ENCODE data around the gene CTDSPL2.
"Not testable (repeated sequence)": the region's sequence is repeated elsewhere in the genome, so short reads cannot be mapped to it uniquely, and the experiment has no call there.

Gene CTDSPL2

GRCh38 chr15:44541282-44541958 lies 114.0 kb downstream of the CTDSPL2 start:
- no peak for DNase-seq

GRCh38 chr15:44542596-44542995 lies 115.2 kb downstream of the CTDSPL2 start:
- no peak for DNase-seq

GRCh38 chr15:44544745-44545144 lies 117.3 kb downstream of the CTDSPL2 start:
- not testable (repeated sequence) for DNase-seq

- peak; percentile 67 for DNase-seq
Measured at GRCh38 chr15:44545913-44546802, 118.7 kb downstream of the CTDSPL2 start.

- DNase-seq, result not testable (repeated sequence)
Measured at GRCh38 chr15:44549152-44549551, 121.7 kb downstream of the CTDSPL2 start.

GRCh38 chr15:44550256-44550655 lies 122.8 kb downstream of the CTDSPL2 start:
- DNase-seq, result no peak

GRCh38 chr15:44550734-44551133 lies 123.3 kb downstream of the CTDSPL2 start:
- no peak for DNase-seq

- no peak for DNase-seq
Measured at GRCh38 chr15:44554934-44555723, 127.7 kb downstream of the CTDSPL2 start.

GRCh38 chr15:44560926-44561325 lies 133.5 kb downstream of the CTDSPL2 start:
- DNase-seq, result not testable (repeated sequence)

- no peak for DNase-seq
Measured at GRCh38 chr15:44565387-44566154, 138.1 kb downstream of the CTDSPL2 start.

- no peak for DNase-seq
Measured at GRCh38 chr15:44566155-44566540, 138.7 kb downstream of the CTDSPL2 start.

GRCh38 chr15:44568338-44568737 lies 140.9 kb downstream of the CTDSPL2 start:
- DNase-seq, result no peak

GRCh38 chr15:44569316-44569715 lies 141.9 kb downstream of the CTDSPL2 start:
- DNase-seq, result no peak

- DNase-seq, result no peak
Measured at GRCh38 chr15:44570361-44570760, 142.9 kb downstream of the CTDSPL2 start.

- DNase-seq, result no peak
Measured at GRCh38 chr15:44573386-44573785, 146.0 kb downstream of the CTDSPL2 start.

GRCh38 chr15:44574734-44575133 lies 147.3 kb downstream of the CTDSPL2 start:
- DNase-seq, result no peak
